GM18858 (cell line): ENCODE results near the gene COL24A1.
"Not testable (repeated sequence)": the region's sequence is repeated elsewhere in the genome, so short reads cannot be mapped to it uniquely, and the experiment has no call there.

ENCODE experiments used
- ATAC-seq: cut with Tn5 transposase; IDR thresholded peaks from one replicate; pipeline ENCODE4 v1.9.1; 2021; ENCODE audit not compliant: unreplicated experiment

COL24A1 gene

DNA sequence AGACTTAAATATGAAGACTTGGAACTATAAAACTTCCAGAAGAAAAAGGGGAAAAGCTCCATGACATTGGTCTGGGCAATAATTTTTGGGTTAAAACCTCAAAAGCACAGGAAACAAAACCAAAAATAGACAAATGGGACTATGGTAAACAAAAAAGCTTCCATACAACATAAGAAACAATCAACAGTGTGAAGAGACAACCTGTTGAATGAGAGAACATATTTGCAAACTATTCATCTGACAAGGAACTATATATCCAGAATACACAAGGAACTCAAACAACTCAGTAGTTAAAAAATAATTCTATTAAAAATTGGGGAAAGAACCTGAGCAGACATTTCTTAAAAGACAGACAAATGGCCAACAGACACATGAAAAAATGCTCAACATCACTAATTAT is 255.7 kb downstream of the COL24A1 start:
- ATAC-seq, result no peak

DNA sequence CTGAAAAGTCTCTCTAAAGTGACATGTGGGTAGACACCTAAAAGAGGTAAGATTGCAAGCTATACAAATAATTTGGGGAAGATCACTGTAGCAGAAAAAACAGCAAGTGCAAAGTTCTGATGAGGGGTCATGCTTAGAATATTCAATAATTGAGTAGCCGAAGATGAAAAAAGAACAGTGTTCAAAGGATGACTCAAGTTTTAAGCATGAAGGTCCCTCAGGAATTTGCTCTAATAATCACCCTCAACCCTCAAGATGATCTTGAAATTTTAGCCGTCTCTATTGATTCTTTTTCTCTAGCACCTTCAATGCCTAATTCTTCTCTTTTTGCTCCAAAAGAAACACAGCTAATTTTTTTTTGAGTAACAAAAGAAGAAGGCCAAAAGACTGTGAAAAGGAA is 257.7 kb downstream of the COL24A1 start:
- ATAC-seq, result no peak

DNA sequence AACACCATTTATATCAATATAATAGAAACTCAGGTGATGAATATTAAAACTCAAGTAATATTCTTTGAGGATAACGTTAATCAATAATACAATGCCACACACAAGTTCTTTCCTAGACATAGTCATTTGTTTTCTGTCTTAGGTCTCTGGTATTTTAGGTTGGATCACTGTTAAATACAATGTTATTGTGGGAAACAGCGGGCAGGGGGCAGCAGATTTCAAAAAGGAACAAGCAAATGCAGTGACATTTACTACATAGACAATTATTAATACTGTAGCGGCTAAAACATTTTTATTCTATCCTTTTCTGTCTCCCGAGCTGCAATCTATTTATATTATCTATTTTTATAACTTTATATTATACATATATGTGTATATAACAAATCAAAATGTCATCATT is 261.9 kb downstream of the COL24A1 start:
- peak; percentile 78 for ATAC-seq

DNA sequence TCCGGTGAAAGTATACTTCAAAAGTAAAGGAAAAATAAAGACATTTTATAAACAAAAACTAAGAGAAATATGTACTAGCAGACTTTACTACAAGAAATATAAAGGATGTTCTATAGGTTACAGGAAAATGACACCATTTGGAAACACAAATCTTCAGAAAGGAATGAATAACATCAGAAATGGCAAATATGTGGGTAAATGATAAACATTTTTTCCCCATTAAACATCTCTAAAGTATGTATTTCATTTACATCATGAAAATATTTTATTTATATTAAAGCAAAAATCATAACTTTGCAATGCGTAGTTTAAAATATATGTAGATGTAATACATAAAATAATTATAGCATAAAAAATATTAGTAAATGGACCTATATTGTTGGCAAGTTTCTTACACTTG is 264.2 kb downstream of the COL24A1 start:
- ATAC-seq, result no peak

DNA sequence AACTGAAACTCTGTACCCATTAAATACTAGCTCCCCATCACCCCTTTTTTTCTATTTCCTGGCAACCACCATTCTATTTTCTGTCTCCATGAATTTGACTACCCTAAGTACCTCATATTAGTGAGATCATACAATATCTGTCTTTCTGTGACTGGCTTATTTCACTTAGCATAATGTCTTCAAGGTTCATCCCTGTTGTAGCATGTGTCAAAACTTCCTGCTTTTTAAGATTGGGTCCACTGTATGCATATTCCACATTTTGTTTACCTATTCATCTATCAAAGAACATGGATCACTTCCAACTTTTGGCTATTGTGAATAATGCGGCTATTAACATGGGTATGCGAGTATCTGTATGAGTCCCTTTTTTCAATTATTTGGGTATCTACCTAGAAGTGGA is 266.7 kb downstream of the COL24A1 start:
- ATAC-seq, result no peak

DNA sequence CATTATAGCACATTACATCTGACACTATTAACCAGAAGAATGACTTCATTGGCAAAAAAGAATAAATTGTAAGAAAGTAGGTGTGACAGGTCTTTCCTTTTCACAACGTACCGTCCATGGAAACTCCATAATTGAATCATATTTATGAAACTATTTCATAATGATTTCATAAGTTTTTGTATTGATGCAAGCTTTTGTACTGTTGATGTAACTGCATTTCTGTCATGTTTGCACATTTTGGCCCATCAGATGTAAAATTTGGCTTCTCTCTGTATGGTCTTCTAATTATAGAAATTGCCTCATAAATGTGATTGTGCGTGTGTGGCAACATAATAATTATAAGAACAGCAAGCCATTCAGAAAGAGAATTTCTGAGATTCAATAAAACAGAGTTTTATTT is 267.7 kb downstream of the COL24A1 start:
- no peak for ATAC-seq

DNA sequence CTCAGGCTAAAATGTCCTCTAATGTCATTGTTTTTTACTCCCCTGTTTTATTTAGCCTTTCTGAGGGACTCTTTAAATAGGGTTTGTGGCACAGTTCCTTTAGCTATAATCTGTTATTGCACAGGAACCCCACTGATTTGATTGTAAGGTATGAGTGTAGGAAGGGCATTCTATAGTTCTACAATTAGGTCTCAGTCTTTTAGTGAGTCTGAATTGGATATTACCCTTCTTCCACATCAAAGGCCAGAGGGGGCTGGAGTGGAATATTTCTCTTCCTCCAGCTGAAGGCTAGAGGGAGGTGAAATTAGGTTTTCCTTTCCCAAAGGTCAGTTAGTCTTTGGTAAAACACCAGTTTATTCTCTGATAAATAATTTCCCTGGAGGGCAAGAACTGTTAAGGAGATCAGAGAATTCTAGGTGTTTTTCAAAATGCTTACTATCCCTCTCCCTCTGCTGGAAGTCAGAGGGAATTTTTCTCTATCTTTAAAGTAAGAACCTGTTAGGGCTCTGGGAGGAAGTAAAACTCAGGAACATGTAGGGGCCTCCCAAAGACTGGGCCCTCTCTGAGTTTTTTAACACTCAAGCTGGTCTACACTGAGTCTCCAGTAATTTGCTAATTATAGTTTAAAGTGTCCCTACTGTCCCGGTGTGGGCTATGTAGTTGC is 272.1 kb downstream of the COL24A1 start:
- ATAC-seq, result no peak

DNA sequence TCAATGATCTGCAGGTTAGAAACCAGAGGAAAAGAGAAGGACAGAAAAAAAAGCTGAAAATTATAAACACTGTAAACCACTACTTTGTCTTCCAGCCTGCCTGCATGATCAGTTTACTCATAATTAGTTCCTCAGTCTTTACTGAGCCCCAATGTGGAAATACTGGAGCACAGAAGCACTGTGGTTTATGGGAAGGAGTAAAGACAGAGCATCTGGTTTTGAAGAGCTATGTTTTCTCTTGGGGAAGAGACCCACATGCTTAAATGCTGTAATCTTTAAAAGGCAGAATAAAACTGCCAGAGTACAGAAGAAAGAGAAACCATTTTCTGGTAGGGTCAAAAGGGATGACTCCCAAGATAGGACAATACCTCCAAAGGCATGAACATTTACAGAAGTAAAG is 289.4 kb downstream of the COL24A1 start:
- no peak for ATAC-seq

DNA sequence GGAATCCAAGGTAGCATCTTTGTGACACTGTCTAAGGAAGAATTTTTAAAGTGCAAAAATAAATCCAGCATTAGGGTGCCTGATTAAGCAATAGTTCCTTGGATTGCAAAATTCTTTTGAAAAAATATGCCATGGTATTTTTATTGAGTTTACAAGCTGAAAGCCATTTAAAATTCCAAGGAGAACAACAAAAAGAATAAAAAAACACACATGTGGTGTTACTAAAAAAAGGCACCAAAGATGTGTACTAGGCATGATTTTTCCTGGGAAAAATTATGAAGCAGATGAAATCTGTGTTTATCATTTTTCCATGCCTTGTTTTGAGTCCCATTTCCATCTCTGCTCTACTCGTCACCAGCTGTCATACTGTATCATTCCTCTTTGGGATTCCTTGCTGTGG is 291.4 kb downstream of the COL24A1 start:
- no peak for ATAC-seq

DNA sequence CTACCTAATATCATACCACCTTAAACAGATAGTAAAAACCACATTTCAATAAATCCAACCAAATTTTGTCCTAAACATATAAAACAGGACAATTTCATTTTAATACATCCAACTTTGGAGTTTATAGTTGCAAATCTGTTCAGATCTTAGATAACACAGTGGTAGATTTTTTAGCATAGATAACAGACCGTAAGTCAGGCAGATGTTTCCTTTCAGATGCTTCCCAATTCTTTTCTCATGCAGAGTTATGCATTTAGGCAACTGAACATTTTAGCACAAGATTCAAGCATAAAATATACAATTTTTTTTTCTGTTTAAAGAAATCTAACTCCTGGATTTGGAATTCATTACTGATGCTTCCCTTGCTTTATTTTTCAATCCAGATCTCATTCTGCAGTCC is 291.8 kb downstream of the COL24A1 start:
- ATAC-seq, result no peak

DNA sequence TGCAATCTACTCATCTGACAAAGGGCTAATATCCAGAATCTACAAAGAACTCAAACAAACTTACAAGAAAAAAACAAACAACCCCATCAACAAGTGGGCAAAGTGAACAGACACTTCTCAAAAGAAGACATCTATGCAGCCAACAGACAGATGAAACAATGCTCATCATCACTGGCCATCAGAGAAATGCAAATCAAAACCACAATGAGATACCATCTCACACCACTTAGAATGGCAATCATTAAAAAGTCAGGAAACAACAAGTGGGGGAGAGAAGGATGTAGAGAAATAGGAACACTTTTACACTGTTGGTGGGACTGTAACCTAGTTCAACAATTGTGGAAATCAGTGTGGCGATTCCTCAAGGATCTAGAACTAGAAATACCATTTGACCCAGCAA is 292.9 kb downstream of the COL24A1 start:
- ATAC-seq, result not testable (repeated sequence)

DNA sequence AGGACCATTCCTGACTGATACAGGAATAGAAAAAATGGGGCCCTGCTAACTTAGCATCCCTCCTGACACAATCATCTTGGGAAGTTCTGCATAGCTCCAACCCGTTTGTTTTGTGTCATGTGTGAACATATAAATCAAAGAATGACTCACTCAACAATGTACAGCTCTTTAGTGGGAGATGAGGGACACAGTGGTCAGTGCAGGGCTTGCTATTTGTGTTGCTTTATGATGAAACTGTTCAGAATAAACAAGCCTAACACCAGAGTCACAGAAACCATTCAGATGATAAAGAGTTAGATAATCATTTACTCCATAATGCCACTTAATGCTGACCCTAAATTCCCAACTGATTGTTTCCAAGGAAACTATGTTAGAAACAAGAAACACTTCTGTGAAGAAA is 294.1 kb downstream of the COL24A1 start:
- ATAC-seq, result no peak

DNA sequence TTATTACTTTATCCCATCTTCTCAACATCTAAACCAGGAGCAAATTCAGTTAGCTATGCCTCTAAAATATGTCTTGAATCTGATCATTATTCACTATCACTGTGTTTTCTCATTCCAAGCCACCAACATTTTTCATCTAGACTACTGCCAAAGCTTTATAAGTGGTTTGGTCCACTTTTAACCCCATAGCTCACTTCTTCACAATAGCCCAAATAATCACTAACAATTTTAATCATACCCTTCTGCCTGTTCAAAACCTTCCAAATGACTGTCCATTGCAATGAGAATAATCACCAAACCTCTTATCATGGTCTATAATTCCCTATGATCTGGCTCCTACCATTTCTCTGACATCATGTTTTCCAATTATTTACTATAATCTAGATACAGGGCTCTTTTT is 298.6 kb downstream of the COL24A1 start:
- no peak for ATAC-seq

DNA sequence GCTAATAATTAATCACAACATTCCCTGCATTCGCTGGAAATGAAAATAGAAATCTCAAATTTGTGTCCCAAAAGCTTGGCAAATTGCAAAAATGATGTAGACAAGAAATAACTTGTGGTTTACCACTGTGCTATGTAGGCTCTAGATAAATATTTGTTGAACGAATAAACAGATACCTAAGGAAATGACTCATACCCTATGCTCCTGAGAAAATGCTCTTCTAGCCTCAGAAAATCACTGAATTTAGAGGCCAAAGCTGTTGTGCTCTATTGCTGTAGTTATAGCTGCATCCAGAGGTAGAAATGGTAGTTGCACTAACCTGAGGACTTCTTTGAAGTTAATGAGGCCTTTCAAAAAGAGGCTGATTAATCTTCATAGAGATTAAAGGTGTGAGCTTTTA is 306.3 kb downstream of the COL24A1 start:
- ATAC-seq, result no peak

DNA sequence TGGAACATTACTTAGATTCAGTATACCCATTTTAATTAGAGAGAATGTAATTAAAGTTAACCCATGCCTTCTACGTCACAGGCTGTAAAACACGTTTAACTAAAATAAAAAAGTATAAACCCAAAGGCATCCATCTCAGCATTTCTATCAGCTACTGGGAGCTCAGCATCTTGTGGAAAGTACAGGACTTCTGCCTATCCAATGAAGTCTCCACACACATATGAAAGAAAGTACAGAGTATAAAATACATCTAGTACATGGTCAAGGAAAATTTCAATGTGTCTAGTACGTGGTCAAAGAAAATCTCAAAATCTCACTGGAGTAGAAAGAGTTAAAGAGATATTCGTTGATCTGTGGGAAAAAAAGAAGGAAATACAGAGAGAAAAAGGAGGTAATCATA is 306.9 kb downstream of the COL24A1 start:
- no peak for ATAC-seq

DNA sequence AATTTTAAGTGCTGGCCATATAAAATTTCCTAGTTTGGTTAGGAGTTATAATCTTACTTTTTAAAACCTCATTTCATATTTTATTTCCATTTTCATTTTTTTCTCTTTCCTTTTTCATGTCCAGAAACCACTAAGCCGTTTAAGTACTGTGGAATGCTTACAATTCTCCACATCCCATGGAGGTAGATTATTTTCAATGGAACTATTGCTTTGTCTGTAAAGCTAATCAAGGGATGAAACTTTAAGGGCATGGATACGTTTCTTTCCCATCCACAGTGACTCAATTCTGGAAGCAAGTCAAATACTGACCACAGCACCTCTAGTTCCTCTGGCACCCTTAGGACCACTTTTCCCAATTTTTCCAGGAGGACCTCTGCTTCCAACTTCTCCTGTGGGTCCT is 309.2 kb downstream of the COL24A1 start:
- no peak for ATAC-seq

DNA sequence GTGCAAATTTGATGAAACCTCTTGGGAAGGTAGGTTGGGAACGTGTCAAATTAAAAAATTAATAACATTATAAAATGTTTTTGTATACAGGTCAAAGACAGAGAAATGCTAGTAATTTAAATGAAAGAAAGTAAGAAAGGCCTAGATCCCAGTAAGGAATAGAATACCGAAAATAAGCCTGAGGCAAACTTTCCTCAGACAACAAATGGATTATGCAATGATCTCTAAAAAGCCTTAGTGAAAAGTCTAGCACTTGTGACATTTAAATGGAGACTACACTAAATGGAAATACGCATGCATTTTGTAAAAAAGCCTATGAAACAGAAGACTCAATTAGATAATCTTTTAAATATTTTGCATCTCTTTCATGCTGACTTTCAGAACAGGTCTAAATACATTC is 309.9 kb downstream of the COL24A1 start:
- no peak for ATAC-seq

DNA sequence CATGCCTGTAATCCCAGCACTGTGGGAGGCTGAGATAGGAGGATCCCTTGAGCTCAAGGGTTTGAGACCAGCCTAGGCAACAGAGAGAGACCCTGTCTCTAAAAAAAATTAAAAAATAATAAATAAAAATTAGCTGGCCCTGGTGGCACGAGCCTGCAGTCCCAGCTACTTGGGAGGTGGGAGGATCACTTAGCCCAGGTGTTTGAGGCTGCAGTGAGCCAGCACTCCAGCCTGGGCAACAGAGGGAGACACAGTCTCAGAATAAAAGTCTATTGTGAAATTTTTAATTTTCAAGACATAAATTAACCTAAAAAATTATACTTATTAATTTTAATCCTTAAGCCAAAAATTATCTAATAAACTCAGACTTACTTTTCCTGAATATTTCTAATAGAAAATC is 317.1 kb downstream of the COL24A1 start:
- no peak for ATAC-seq

DNA sequence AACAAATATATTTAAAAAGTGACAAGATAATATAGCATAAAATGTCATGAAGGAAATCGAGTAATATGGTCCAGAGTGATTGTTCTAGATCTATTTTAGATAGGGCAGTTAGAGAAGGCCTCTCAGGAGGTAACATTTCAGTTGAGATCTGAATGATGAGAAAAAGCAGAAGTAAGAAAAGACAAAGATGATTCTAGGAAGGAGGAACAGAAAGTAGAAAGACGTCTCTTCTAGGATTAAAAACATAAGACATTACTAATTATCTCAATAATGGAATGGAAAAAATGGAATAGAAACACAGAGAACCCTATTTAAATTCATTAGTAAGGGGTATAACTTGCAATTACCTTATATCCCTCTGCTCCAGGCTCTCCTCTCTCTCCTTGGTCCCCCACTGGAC is 318.3 kb downstream of the COL24A1 start:
- peak; percentile 95 for ATAC-seq

DNA sequence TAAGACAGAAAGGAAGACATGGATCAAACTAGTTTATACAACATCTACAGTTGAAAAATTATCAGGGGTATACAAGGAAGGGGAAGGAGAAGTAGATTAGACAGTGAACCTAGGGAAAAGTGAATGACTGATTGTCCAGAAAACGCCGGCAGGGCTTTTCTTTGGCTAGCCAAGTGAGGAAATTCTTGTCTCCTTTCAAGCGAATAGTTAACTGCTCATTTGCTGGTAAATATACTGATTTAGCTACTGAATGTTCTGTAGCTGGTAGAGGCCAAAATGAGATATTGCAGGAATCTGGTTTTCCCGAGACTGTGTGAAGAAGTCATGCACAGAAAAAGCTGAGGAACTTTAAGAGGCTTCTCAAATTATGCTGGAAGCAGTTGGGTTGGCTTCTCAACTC is 319.8 kb downstream of the COL24A1 start:
- ATAC-seq, result no peak

DNA sequence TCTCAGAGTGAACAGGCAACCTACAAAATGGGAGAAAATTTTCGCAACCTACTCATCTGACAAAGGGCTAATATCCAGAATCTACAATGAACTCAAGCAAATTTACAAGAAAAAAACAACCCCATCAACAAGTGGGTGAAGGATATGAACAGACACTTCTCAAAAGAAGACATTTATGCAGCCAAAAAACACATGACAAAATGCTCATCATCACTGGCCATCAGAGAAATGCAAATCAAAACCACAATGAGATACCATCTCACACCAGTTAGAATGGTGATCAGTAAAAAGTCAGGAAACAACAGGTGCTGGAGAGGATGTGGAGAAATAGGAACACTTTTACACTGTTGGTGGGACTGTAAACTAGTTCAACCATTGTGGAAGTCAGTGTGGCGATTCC is 323.4 kb downstream of the COL24A1 start:
- ATAC-seq, result not testable (repeated sequence)

DNA sequence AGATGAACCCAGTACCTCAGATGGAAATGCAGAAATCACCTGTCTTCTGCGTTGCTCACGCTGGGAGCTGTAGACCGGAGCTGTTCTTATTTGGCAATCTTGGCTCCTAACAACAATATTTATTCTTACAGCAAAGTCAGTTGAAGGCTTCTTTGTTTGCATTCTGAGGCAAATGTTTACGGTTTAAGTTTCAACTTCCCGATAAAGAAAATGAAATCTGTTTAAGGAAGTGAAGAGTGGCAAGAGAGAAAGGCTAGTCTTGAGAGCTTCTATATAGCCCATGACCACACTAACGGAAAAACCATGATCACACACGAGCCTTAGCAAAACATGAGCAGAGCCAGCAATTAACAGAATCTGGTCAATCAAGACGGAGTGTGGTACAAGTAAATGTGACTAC is 325.7 kb downstream of the COL24A1 start:
- no peak for ATAC-seq

DNA sequence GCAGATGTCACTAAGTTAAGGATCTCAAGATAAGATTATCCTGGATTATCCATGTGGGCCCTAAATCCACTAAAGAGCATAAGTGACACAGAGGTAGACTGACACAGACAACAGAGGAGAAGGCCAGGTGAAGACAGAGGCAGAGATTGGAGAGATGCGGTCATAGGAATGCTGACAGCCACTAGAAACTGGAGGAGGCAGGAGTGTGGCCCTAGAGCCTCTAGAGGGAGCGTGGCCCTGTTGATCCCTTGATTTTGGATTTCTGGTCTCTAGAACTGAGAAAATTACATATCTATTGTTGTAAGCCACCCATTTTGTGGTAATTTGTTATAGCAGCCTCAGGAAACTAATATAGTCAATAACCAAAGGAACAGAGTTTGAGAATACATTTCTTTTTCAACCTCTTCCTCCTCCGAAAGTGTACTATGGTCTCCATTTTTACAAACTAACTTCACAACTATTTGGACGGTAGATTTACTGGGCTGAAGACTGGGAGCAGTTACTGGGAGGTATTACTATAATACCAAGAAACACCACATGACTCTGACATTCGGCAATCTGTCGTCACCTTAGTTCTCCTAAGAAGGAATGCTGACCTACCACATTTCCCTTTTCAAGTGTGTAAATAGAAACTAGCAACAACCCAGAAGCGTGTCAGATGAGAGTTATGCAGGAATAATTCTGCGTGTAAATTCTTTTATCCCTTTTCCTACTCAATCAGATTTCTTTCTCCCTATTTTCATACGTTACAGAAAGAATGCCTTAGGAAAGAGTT is 332.3 kb downstream of the COL24A1 start:
- ATAC-seq, result no peak
